ENCODE measurements around the gene SMPDL3A. TPM values are rescaled to one million over a fixed set of nuclear protein-coding genes. Genes with fewer than 3 reads are reported as not detected.

SMPDL3A gene
- total RNA-seq, 1 donor from 2014 or later: 3.5 TPM

- no peak overlapping the region for H3K4me3 ChIP-seq (ENCODE audit: low read depth, low read length)
These were observed 11.8 kb downstream of the SMPDL3A start for GRCh38 chr6:122800906-122801305.

GRCh38 chr6:122801397-122801796 is 12.3 kb downstream of the SMPDL3A start:
- H3K4me3 ChIP-seq (ENCODE audit: low read depth, low read length): no peak overlapping the region
- no peak for TF ChIP-seq CTCF (conservative IDR thresholded peaks at IDR 0.05; ENCODE audit: low read depth, low read length)
- DNase-seq (ENCODE audit: low read depth): no peak

More at GRCh38 chr6:122800906-122801305, 11.8 kb downstream of the SMPDL3A start:
- DNase-seq (ENCODE audit: low read depth): no peak
- no peak for TF ChIP-seq CTCF (conservative IDR thresholded peaks at IDR 0.05; ENCODE audit: low read depth, low read length)

- TF ChIP-seq CTCF (conservative IDR thresholded peaks at IDR 0.05; ENCODE audit: low read depth, low read length): no peak
- no peak for DNase-seq (ENCODE audit: low read depth)
- no peak overlapping the region for H3K4me3 ChIP-seq (ENCODE audit: low read depth, low read length)
These were observed 14.2 kb downstream of the SMPDL3A start for GRCh38 chr6:122803171-122803661.

GRCh38 chr6:122804962-122805485 is 16.0 kb downstream of the SMPDL3A start:
- DNase-seq (ENCODE audit: low read depth): no peak
- TF ChIP-seq CTCF (conservative IDR thresholded peaks at IDR 0.05; ENCODE audit: low read depth, low read length): no peak
- H3K4me3 ChIP-seq (ENCODE audit: low read depth, low read length): no peak overlapping the region

DNA sequence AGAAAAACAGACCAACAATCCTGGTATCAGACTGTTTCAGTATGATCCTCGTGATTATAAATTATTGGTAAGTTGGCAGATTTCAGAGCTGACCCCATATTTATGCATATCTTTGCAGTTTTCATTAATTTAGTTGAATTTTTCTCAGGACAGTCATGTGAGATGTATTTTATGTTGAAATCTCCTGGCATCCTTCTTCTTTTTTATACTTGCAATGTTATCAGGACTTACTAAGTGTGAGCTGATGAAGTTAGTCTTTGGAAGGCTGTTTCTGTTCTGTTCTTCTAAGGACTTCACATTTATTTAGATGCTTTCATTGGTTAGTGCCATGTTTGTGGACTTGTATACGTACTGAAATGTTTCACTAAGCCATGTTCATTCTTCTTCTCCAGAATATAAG is 17.2 kb downstream of the SMPDL3A start:
- no peak for TF ChIP-seq CTCF (conservative IDR thresholded peaks at IDR 0.05; ENCODE audit: low read depth, low read length)
- H3K4me3 ChIP-seq (ENCODE audit: low read depth, low read length): no peak overlapping the region
- no peak for DNase-seq (ENCODE audit: low read depth)

DNA sequence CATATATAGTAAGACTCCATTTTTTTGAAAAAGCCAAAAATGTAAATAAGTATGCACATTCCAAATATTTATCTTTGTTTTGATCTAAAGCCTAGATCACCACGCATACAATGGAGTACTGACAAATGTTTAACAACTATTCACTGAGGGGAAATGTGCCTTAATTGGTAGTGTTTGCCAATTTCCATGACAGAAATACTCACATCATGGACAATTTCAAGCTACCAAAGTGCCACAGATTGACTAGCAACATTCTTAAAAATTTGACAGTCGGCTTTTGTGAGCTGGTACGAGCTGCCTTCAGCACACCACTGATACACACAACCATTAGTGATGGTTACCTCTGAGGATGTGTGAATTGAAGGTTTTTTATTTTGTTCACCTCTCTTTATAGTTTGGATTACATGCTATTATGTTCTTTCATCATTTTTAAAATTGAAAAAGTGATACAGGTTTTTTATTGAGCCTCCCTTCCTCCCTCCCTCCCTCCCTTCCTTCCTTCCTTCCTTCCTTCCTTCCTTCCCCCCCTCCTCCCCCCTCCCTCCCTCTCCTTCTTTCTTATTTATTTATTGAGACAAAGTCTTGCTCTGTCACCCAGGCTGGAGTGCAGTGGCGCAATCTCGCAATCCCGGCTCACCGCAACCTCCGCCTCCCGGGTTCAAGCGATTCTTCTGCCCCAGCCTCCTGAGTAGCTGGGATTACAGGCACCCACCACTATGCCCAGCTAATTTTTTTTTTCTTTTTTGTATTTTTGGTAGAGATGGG is 19.2 kb downstream of the SMPDL3A start:
- TF ChIP-seq CTCF (conservative IDR thresholded peaks at IDR 0.05; ENCODE audit: low read depth, low read length): no peak
- DNase-seq (ENCODE audit: low read depth): no peak
- H3K4me3 ChIP-seq (ENCODE audit: low read depth, low read length): no peak overlapping the region
